ENCODE data around the gene CHCHD6.

The CHCHD6 gene

GRCh38 chr3:126984391-126985131, 280.5 kb downstream of the CHCHD6 start:
- ChIA-PET POLR2A (no interaction called here), CTCF (no interaction called here)
- no peak for DNase-seq (ENCODE audit: extremely low spot score)
- no peak for TF ChIP-seq L3MBTL2 (conservative IDR thresholded peaks at IDR 0.05)
- no peak for TF ChIP-seq SUZ12 (IDR thresholded peaks at IDR 0.05)

- ChIA-PET CTCF (interaction anchor here (0.7 kb wide), 1 partner anchor 470 kb away, joined by 4 read pairs; no protein-coding TSS in a partner anchor), POLR2A (no interaction called here)
- no peak for DNase-seq (ENCODE audit: extremely low spot score)
- TF ChIP-seq ARNT (IDR thresholded peaks at IDR 0.05) (no peak), CTBP1 (IDR thresholded peaks at IDR 0.05; ENCODE audit: borderline replicate concordance) (no peak), ELF4 (IDR thresholded peaks at IDR 0.05) (no peak), SP1 (IDR thresholded peaks at IDR 0.05) (no peak), HDGF (IDR thresholded peaks at IDR 0.05; ENCODE audit: borderline replicate concordance) (no peak), TARDBP (IDR thresholded peaks at IDR 0.05) (no peak), ZNF384 (IDR thresholded peaks at IDR 0.05) (no peak), NFRKB (IDR thresholded peaks at IDR 0.05) (no peak)
Measured at GRCh38 chr3:126985132-126985985, 281.3 kb downstream of the CHCHD6 start.

- DNase-seq (ENCODE audit: extremely low spot score) = no peak
- CTCF ChIA-PET = no interaction called here
- POLR2A ChIA-PET = no interaction called here
- TF ChIP-seq TARDBP (IDR thresholded peaks at IDR 0.05) (no peak), HDGF (IDR thresholded peaks at IDR 0.05; ENCODE audit: borderline replicate concordance) (no peak), ZNF384 (IDR thresholded peaks at IDR 0.05) (no peak), BHLHE40 (IDR thresholded peaks at IDR 0.05; ENCODE audit: borderline replicate concordance) (no peak), ARNT (IDR thresholded peaks at IDR 0.05) (no peak), LEF1 (IDR thresholded peaks at IDR 0.05; ENCODE audit: borderline replicate concordance) (no peak), SP1 (IDR thresholded peaks at IDR 0.05) (no peak)
Measured at GRCh38 chr3:126986001-126986400, 282.0 kb downstream of the CHCHD6 start.

GRCh38 chr3:126987129-126987528, 283.1 kb downstream of the CHCHD6 start:
- no peak for DNase-seq (ENCODE audit: extremely low spot score)
- ChIA-PET POLR2A (no interaction called here), CTCF (no interaction called here)
- TF ChIP-seq BHLHE40 (IDR thresholded peaks at IDR 0.05; ENCODE audit: borderline replicate concordance) = no peak
- no peak for TF ChIP-seq NFRKB (IDR thresholded peaks at IDR 0.05)
- TF ChIP-seq FOXK2 (IDR thresholded peaks at IDR 0.05) = no peak
- TF ChIP-seq SP1 (IDR thresholded peaks at IDR 0.05) = no peak
- TF ChIP-seq SUZ12 (IDR thresholded peaks at IDR 0.05) = no peak
- TF ChIP-seq FOXM1 (IDR thresholded peaks at IDR 0.05; ENCODE audit: borderline replicate concordance) = no peak
- no peak for TF ChIP-seq HDGF (IDR thresholded peaks at IDR 0.05; ENCODE audit: borderline replicate concordance)
- TF ChIP-seq LEF1 (IDR thresholded peaks at IDR 0.05; ENCODE audit: borderline replicate concordance) = no peak
- no peak for TF ChIP-seq ELF4 (IDR thresholded peaks at IDR 0.05)
- TF ChIP-seq ARNT (IDR thresholded peaks at IDR 0.05) = no peak
- no peak for TF ChIP-seq TARDBP (IDR thresholded peaks at IDR 0.05)
- TF ChIP-seq FOXA1 (IDR thresholded peaks at IDR 0.05) = no peak
- no peak for TF ChIP-seq CTBP1 (IDR thresholded peaks at IDR 0.05; ENCODE audit: borderline replicate concordance)
- no peak for TF ChIP-seq PKNOX1 (IDR thresholded peaks at IDR 0.05)
- TF ChIP-seq L3MBTL2 (conservative IDR thresholded peaks at IDR 0.05) = no peak

GRCh38 chr3:126987596-126987995, 283.6 kb downstream of the CHCHD6 start:
- CTCF ChIA-PET = interaction anchor here (0.8 kb wide), 1 partner anchor 67 kb away, joined by 4 read pairs; no protein-coding TSS in a partner anchor
- TF ChIP-seq LEF1 (IDR thresholded peaks at IDR 0.05; ENCODE audit: borderline replicate concordance) (no peak), ZNF384 (IDR thresholded peaks at IDR 0.05) (no peak), ARNT (IDR thresholded peaks at IDR 0.05) (no peak), BHLHE40 (IDR thresholded peaks at IDR 0.05; ENCODE audit: borderline replicate concordance) (no peak), FOXM1 (IDR thresholded peaks at IDR 0.05; ENCODE audit: borderline replicate concordance) (no peak), FOXA1 (IDR thresholded peaks at IDR 0.05) (no peak), ELF4 (IDR thresholded peaks at IDR 0.05) (no peak), L3MBTL2 (conservative IDR thresholded peaks at IDR 0.05) (no peak), PKNOX1 (IDR thresholded peaks at IDR 0.05) (no peak), CTBP1 (IDR thresholded peaks at IDR 0.05; ENCODE audit: borderline replicate concordance) (no peak), HDGF (IDR thresholded peaks at IDR 0.05; ENCODE audit: borderline replicate concordance) (no peak), NFRKB (IDR thresholded peaks at IDR 0.05) (no peak), FOXK2 (IDR thresholded peaks at IDR 0.05) (no peak)
- DNase-seq (ENCODE audit: extremely low spot score) = no peak
- POLR2A ChIA-PET = no interaction called here

GRCh38 chr3:126988451-126989021, 284.5 kb downstream of the CHCHD6 start:
- ChIA-PET POLR2A (no interaction called here), CTCF (interaction anchor here (0.8 kb wide), 1 partner anchor 68 kb away, joined by 4 read pairs; no protein-coding TSS in a partner anchor)
- DNase-seq (ENCODE audit: extremely low spot score) = no peak
- no peak for TF ChIP-seq TARDBP (IDR thresholded peaks at IDR 0.05)
- TF ChIP-seq ZNF384 (IDR thresholded peaks at IDR 0.05) = no peak
- TF ChIP-seq FOXM1 (IDR thresholded peaks at IDR 0.05; ENCODE audit: borderline replicate concordance) = no peak
- no peak for TF ChIP-seq FOXK2 (IDR thresholded peaks at IDR 0.05)
- TF ChIP-seq ARNT (IDR thresholded peaks at IDR 0.05) = no peak
- no peak for TF ChIP-seq NFRKB (IDR thresholded peaks at IDR 0.05)
- no peak for TF ChIP-seq FOXA1 (IDR thresholded peaks at IDR 0.05)
- TF ChIP-seq SP1 (IDR thresholded peaks at IDR 0.05) = no peak
- TF ChIP-seq L3MBTL2 (conservative IDR thresholded peaks at IDR 0.05) = no peak
- no peak for TF ChIP-seq SUZ12 (IDR thresholded peaks at IDR 0.05)
- TF ChIP-seq BHLHE40 (IDR thresholded peaks at IDR 0.05; ENCODE audit: borderline replicate concordance) = no peak
- TF ChIP-seq HDGF (IDR thresholded peaks at IDR 0.05; ENCODE audit: borderline replicate concordance) = no peak
- TF ChIP-seq LEF1 (IDR thresholded peaks at IDR 0.05; ENCODE audit: borderline replicate concordance) = no peak
- TF ChIP-seq CTBP1 (IDR thresholded peaks at IDR 0.05; ENCODE audit: borderline replicate concordance) = no peak
- TF ChIP-seq ELF4 (IDR thresholded peaks at IDR 0.05) = no peak

All from HEK293T (cell line).